Stimulated activated CD8-positive, alpha-beta memory T cell treated with anti-CD3 and anti-CD28 coated beads, Interleukin-4, amount 100 ng/mL, for 48 hours (primary cell): ENCODE data around the gene RWDD3.

Experiments used
- DNase-seq: peaks from one replicate; pipeline ENCODE4 v3.0.0-alpha.2; 2020

Gene RWDD3

GRCh38 chr1:95230768-95231191 is 3.2 kb upstream of the RWDD3 start:
- DNase-seq: no peak

- DNase-seq: no peak
These were observed 1.2 kb upstream of the RWDD3 start for GRCh38 chr1:95232646-95233318.

- no peak for DNase-seq
These were observed 682 bp upstream of the RWDD3 start for GRCh38 chr1:95233319-95233736.

- no peak for DNase-seq
These were observed 3.0 kb downstream of the RWDD3 start for GRCh38 chr1:95236784-95237575.

- no peak for DNase-seq
These were observed 4.1 kb downstream of the RWDD3 start for GRCh38 chr1:95237981-95238703.

DNA sequence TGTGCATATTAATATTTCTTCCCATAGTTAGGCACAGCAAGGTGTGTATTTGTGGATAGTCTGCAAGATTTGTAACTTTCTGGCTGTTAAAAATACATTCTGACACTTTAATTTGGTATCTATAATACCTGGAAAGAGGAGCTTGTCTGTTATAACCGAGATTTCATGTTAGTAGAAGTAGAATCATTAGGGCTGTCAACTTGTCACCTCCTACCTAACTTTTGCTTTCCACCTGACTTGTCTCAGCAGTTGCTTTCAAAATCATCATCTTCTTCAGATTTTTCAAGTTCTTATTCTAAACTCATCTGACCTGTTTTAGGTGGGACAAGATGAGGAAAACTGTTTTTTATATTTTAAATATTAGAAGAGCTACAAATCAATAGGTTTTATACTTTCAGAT is 11.0 kb downstream of the RWDD3 start:
- DNase-seq: no peak

- no peak for DNase-seq
These were observed 12.5 kb downstream of the RWDD3 start for GRCh38 chr1:95246511-95246910.

GRCh38 chr1:95247607-95248006 is 13.6 kb downstream of the RWDD3 start:
- DNase-seq: no peak

DNA sequence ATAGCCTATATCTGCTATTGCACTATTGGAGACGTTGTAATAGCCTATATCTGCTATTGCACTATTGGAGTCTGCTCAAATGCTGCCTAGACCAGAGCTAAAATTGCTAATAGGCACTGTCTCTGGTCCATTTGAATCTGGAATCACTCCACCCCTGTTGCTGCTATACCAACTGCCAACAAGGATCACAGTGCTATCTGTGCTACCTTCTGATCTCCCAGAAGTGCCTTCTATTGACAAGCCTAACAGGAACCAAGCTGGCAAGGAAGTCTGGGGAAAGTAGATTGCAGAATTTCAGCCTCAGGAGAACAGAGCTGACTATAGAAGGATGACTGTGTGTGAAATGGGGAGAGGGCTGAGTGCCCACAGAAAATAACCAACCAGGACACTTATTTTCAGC is 15.9 kb downstream of the RWDD3 start:
- DNase-seq: no peak

DNA sequence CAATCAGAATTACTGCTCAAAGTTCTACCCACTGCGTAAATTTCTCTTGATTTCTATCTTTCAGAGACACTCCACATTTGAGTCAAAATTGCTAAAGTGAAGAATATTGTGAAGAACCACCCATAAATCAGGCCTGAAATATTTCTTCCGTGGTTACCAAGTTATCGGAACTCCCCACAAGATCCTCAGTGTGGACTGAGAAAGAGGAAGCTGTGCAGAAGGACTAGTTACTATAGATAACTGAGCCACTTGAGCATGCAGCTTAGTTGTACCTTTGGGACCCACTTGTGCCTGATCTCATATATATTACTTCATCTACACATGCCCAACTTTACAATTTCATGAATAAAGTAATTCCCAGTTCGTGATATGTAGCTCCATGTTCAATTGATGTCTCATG is 18.4 kb downstream of the RWDD3 start:
- DNase-seq: no peak

DNA sequence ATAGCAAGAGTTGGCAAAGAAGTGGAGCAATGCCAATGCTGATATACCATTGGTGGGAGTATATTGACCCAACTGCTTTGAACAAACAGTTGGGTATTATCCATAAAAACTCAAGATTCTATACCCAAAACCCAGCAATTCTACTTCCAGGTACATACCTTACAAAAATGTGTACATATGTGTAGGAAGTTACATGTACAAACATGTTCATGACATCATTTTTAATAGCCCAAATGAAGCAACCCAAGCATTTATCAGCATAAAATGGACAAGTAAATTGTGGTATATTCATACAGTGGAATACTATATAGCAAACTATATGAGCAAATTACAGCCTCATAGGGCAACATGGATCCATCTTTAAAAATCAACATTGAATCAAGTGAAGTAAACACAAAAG is 20.9 kb downstream of the RWDD3 start:
- DNase-seq: no peak

- no peak for DNase-seq
These were observed 21.8 kb downstream of the RWDD3 start for GRCh38 chr1:95255826-95256225.

GRCh38 chr1:95257758-95258157 is 23.7 kb downstream of the RWDD3 start:
- DNase-seq: no peak

- no peak for DNase-seq
These were observed 25.2 kb downstream of the RWDD3 start for GRCh38 chr1:95259245-95259644.

DNA sequence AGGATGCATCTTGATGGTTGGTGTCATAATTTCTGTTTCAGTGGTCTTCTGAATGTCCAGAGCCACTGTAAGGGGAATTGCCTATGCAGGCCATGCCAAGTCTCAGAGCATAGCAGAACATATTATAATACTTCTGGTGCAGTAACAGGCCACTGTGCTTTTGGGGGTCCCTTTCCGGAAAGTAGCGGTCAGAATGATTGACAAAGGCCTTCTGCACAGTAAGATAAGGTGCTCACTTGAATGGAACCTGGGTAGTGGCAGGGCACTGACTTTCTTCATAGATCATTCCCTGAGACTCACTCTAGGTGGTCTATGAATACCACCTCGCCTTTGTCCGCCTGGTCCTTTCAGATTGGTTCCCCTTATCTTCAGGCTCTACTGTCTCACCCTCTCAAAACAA is 28.9 kb downstream of the RWDD3 start:
- no peak for DNase-seq

DNA sequence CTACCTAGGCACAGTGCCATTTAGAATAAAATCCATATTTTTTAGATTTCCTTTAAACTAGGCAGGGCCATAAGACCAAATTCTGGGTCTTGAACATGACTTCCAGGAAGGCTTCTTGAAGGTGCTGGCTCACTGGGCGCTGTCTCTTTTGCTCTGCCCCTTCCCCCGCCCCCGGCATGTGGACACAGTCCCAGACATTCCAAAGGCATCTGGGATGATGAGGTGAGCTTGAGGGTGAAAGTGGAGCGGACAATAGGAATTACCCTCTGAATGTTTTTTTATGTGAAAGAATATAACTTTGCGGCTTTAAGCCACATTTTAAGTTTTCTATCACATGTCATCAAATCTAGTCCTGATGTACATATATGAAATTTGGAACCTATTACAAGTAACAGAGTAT is 29.4 kb downstream of the RWDD3 start:
- no peak for DNase-seq

GRCh38 chr1:95265106-95265505 is 31.1 kb downstream of the RWDD3 start:
- DNase-seq: no peak

DNA sequence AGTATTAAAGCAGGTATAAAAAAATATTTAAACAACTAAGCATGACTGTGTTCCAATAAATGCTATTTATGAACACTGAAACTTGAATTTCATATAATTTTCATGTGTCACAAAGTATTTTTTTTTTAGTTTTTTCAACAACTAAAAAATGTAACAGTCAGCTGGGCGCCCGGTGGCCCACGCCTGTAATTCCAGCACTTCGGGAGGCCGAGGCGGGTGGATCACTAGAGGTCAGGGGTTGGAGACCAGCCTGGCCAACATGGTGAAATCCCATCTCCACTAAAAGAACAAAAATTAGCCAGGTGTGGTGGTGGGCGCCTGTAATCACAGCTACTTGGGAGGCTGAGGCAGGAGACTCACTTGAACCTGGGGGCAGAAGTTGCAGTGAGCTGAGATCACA is 42.4 kb downstream of the RWDD3 start:
- DNase-seq: no peak

- DNase-seq: no peak
These were observed 44.4 kb downstream of the RWDD3 start for GRCh38 chr1:95278173-95279006.

DNA sequence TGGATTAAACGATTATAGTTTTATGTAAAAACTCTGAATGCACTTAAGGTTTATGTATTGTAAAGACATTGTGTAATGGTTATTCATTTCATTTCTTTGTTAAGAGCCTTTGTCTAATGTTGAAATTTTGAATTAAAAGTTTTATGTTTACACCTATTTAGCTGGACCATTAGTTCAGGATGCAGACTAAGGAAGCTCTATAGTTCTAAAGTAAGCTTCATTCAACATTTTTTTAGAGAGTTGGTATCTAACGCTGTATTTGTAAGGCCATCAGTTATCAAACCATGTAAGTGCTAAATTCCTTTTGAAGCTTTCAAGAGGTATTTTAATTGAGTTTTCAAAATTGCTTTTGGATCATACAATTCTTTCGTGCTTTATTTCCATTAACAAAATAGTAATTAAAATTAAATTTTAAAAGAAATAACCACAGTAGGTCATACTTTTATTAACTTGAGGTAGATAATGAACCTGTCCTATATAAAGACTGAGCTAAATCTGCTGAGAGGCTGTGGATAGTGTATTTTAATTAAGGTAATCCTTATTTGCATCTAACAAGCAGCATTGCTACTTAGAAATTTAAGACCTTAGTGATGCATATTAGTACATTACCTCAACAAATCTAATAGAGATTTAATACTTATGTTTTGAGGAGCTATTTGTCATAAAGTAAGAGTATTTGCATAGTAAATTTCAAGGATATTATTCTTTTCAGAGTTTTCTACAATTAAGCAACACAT is 47.9 kb downstream of the RWDD3 start:
- no peak for DNase-seq

GRCh38 chr1:95282518-95282895 is 48.5 kb downstream of the RWDD3 start:
- no peak for DNase-seq

DNA sequence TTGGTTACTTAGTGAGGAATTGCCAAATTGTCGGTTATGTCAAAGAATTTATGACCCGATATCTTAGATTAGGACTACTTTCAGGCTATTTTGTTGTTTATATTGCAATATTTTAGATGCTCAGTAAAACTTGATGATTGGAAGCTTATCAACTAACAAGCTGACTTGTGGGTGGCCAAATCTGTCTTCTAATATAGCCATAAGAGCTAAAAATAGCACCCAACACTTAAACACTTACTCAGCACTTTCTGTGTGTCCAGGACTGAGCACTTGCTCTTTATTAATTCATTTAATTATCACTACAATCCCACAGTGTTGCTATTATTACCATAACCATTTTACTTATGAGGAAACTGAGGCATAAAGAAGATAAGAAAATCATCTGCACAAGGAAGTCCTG is 50.4 kb downstream of the RWDD3 start:
- DNase-seq: no peak
